ENCODE measurements around the gene PROX1. TPM values are rescaled to one million over a fixed set of nuclear protein-coding genes. Genes with fewer than 3 reads are reported as not detected.

The PROX1 gene
- total and polyA plus RNA-seq, 2 donors (not counting 1 experiment from before 2014, with no cell fraction given): 0.02 to 0.17 TPM

DNA sequence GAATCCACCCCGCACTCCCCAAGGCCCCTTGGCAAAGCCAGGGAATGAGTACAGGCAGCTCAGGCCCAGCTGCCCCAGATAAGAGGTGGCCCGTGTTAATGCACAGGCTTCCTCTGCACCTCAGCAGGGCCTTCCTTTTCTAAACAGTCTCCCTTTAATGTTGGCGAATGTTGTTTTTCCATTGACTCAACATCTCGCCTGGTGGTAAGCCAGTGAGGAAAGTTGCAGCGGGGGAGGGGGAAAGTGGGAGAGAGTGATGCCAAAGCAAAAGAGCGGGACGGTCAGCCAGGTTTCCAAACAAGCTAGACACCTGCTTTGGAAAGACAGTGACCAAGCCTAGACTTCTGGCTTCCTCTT, 10.3 kb upstream of the PROX1 start:
- no peak overlapping the region for H2AFZ ChIP-seq (ENCODE audit: low read length)
- no peak overlapping the region for H3K4me2 ChIP-seq (ENCODE audit: extremely low read depth, insufficient read depth, low read length)
- no peak overlapping the region for H3K27ac ChIP-seq (ENCODE audit: insufficient read depth, low read length)
- no peaks in the 10 kb centered on the region for H3K79me2 ChIP-seq (ENCODE audit: control insufficient read depth, insufficient read depth, low read length)
- H3K27me3 ChIP-seq (ENCODE audit: control insufficient read depth, insufficient read depth, low read length): peaks cover 13% of the 10 kb centered on the region
- H3K9ac ChIP-seq (ENCODE audit: insufficient read depth, low read length): no peak overlapping the region
- no peak for DNase-seq (ENCODE audit: low read depth in 2 of 2)
- no peak for TF ChIP-seq EZH2 (IDR thresholded peaks at IDR 0.05; ENCODE audit: low read length, missing control alignments)
- TF ChIP-seq, protein P1, sequence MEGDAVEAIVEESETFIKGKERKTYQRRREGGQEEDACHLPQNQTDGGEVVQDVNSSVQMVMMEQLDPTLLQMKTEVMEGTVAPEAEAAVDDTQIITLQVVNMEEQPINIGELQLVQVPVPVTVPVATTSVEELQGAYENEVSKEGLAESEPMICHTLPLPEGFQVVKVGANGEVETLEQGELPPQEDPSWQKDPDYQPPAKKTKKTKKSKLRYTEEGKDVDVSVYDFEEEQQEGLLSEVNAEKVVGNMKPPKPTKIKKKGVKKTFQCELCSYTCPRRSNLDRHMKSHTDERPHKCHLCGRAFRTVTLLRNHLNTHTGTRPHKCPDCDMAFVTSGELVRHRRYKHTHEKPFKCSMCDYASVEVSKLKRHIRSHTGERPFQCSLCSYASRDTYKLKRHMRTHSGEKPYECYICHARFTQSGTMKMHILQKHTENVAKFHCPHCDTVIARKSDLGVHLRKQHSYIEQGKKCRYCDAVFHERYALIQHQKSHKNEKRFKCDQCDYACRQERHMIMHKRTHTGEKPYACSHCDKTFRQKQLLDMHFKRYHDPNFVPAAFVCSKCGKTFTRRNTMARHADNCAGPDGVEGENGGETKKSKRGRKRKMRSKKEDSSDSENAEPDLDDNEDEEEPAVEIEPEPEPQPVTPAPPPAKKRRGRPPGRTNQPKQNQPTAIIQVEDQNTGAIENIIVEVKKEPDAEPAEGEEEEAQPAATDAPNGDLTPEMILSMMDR (conservative IDR thresholded peaks at IDR 0.05 in 1 of 2, IDR thresholded peaks at IDR 0.05 in 1 of 2; ENCODE audit: low read depth in 1 of 2, low read length in 2 of 2): no peak
- H3K4me1 ChIP-seq (ENCODE audit: control insufficient read depth, extremely low read depth, insufficient read depth, low read length): no peaks in the 10 kb centered on the region
- H3K36me3 ChIP-seq (ENCODE audit: control insufficient read depth, insufficient read depth, low read length): no peaks in the 10 kb centered on the region
- no peaks in the 10 kb centered on the region for H3K9me3 ChIP-seq (ENCODE audit: control insufficient read depth, insufficient read depth, low read depth, low read length)
- no peaks in the 10 kb centered on the region for H4K20me1 ChIP-seq (ENCODE audit: control insufficient read depth, extremely low read depth, insufficient read depth, low read length)
- no peak overlapping the region for H3K4me3 ChIP-seq (replicated peaks in 1 of 4; ENCODE audit: control extremely low read depth in 1 of 4, insufficient read depth in 1 of 4, low read depth in 3 of 4, low read length in 4 of 4)

DNA sequence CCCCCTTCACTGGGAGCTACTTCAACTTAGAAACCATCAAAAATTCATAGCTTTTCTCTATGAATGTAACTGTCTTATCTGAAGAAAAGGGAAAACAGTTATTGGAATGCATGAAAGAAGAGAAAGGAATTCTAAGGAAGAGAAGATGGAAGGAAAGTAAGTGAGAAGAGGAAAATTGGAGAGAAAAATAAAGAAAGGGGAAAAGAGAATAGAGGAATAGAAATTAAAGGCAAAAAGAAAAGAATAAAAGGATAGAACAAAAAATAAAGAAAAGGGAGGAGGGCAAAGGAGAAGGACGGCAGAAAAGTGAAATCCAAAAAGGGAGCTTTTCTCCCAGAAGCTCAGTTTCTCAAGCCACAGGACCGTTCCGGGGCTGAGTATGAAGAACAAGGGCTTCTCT, 9.9 kb upstream of the PROX1 start:
- Histone ChIP-seq H3K27ac (ENCODE audit: insufficient read depth, low read length) (no peak overlapping the region), H3K27me3 (ENCODE audit: control insufficient read depth, insufficient read depth, low read length) (peaks cover 15% of the 10 kb centered on the region), H3K4me3 (replicated peaks in 1 of 4; ENCODE audit: control extremely low read depth in 1 of 4, insufficient read depth in 1 of 4, low read depth in 3 of 4, low read length in 4 of 4) (no peak overlapping the region), H2AFZ (ENCODE audit: low read length) (no peak overlapping the region), H3K4me2 (ENCODE audit: extremely low read depth, insufficient read depth, low read length) (no peak overlapping the region), H3K79me2 (ENCODE audit: control insufficient read depth, insufficient read depth, low read length) (no peaks in the 10 kb centered on the region), H3K9me3 (ENCODE audit: control insufficient read depth, insufficient read depth, low read depth, low read length) (no peaks in the 10 kb centered on the region), H3K9ac (ENCODE audit: insufficient read depth, low read length) (no peak overlapping the region), H3K4me1 (ENCODE audit: control insufficient read depth, extremely low read depth, insufficient read depth, low read length) (no peaks in the 10 kb centered on the region), H3K36me3 (ENCODE audit: control insufficient read depth, insufficient read depth, low read length) (no peaks in the 10 kb centered on the region), H4K20me1 (ENCODE audit: control insufficient read depth, extremely low read depth, insufficient read depth, low read length) (no peaks in the 10 kb centered on the region)
- DNase-seq (ENCODE audit: low read depth in 2 of 2): no peak
- TF ChIP-seq, protein P1 (conservative IDR thresholded peaks at IDR 0.05 in 1 of 2, IDR thresholded peaks at IDR 0.05 in 1 of 2; ENCODE audit: low read depth in 1 of 2, low read length in 2 of 2): no peak
- no peak for TF ChIP-seq EZH2 (IDR thresholded peaks at IDR 0.05; ENCODE audit: low read length, missing control alignments)

DNA sequence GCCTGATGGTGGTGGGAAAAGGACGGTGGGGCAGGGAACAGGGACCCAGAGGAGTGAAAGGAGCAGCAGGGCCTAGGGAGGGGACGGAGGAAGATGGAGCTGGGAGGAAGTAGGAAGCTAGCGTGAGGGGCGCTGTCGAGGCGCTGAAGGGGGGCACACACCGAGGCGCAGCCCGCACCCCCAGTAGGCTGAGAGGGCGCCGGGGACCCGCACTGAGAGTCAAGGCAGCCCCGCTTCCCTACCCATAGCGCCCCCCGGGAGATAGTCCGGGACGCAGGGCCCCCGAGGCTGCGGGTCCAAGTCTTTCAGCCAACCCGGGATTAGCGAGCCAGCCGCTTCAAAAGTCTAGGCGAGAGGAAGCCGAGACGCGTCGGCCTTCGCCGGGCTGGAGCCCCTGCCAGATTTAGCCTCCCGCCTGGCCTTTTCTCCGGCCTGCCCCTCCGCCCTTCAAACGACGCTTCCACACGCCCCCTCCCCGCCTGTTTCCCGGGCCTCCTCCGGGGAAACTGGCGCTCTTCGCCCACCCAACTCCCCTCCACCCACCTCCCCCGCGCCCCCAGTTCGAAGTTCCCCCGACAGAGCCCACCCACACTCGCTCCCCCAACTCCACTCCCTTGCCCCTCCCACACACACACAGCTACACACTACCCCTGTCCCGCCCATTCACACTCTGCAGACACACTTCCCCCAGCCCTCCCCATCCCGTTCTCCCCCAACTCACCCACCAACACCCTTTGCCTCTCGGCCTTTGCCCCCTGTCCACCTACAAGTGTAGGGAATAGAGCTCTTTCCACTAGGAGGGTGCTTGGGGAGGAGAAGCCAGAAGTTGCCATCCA, 7.8 kb upstream of the PROX1 start:
- Histone ChIP-seq H4K20me1 (ENCODE audit: control insufficient read depth, extremely low read depth, insufficient read depth, low read length) (no peaks in the 10 kb centered on the region), H3K9ac (ENCODE audit: insufficient read depth, low read length) (no peak overlapping the region), H3K9me3 (ENCODE audit: control insufficient read depth, insufficient read depth, low read depth, low read length) (no peaks in the 10 kb centered on the region), H2AFZ (ENCODE audit: low read length) (no peak overlapping the region), H3K4me1 (ENCODE audit: control insufficient read depth, extremely low read depth, insufficient read depth, low read length) (no peaks in the 10 kb centered on the region), H3K27me3 (ENCODE audit: control insufficient read depth, insufficient read depth, low read length) (peaks cover 31% of the 10 kb centered on the region), H3K36me3 (ENCODE audit: control insufficient read depth, insufficient read depth, low read length) (no peaks in the 10 kb centered on the region), H3K27ac (ENCODE audit: insufficient read depth, low read length) (no peak overlapping the region), H3K4me3 (replicated peaks in 1 of 4; ENCODE audit: control extremely low read depth in 1 of 4, insufficient read depth in 1 of 4, low read depth in 3 of 4, low read length in 4 of 4) (no peak overlapping the region), H3K79me2 (ENCODE audit: control insufficient read depth, insufficient read depth, low read length) (no peaks in the 10 kb centered on the region), H3K4me2 (ENCODE audit: extremely low read depth, insufficient read depth, low read length) (no peak overlapping the region)
- no peak for DNase-seq (ENCODE audit: low read depth in 2 of 2)
- TF ChIP-seq, protein P1 (conservative IDR thresholded peaks at IDR 0.05 in 1 of 2, IDR thresholded peaks at IDR 0.05 in 1 of 2; ENCODE audit: low read depth in 1 of 2, low read length in 2 of 2): no peak
- TF ChIP-seq EZH2 (IDR thresholded peaks at IDR 0.05; ENCODE audit: low read length, missing control alignments): no peak
